ENCODE results near the gene NAT16. TPM values are rescaled to one million over a fixed set of nuclear protein-coding genes. Genes with fewer than 3 reads are reported as not detected.

Gene NAT16
- total and polyA plus RNA-seq, 10 of the 15 experiments (the other 5 are each of a cell fraction or from before 2014, with no cell fraction given), result not detected

DNA sequence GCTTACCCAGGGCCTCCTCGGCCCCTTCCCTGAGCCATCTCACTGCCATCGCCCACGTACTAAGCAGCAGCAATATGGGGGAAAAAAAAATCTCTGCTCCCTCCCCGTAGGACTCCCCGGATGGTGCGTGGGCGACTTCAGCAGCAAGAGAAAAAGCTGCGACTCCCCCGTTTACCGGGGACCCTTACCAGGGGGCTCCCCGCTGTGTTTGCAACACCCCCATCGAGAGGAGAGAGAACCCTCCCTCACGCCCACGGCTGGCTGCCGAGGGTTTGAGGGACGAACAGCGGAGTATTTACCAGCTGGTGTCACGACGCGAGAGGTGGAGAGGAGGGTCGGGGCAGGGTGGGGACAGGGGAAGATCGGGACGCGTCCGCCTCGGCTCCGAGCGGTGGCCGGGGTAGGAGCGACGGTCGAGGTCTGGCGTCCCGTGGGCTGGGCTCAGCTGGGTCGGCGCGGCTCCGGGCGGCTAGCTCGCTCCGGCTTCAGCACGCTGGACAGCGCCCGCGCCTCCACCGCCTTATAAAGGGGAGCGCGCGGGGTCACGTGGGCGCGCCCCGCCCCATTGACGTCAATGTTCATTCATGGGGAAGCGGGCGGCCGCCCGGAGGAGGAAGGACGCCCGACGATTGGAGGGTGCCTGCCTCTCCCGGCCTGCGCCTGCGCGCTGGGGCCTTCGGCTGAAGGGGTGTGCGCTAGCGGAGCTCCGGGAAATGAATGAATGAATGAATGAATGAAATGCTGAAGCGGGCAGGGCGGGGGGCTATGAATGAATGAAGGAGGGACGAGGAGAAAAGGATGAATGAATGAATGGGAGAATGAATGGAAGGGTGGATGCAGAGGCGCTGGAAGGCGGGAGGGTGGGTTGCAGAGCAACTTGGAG is 14.8 kb downstream of the NAT16 start, which contains the start of gene VGF (continued):
- TF ChIP-seq, protein P1, sequence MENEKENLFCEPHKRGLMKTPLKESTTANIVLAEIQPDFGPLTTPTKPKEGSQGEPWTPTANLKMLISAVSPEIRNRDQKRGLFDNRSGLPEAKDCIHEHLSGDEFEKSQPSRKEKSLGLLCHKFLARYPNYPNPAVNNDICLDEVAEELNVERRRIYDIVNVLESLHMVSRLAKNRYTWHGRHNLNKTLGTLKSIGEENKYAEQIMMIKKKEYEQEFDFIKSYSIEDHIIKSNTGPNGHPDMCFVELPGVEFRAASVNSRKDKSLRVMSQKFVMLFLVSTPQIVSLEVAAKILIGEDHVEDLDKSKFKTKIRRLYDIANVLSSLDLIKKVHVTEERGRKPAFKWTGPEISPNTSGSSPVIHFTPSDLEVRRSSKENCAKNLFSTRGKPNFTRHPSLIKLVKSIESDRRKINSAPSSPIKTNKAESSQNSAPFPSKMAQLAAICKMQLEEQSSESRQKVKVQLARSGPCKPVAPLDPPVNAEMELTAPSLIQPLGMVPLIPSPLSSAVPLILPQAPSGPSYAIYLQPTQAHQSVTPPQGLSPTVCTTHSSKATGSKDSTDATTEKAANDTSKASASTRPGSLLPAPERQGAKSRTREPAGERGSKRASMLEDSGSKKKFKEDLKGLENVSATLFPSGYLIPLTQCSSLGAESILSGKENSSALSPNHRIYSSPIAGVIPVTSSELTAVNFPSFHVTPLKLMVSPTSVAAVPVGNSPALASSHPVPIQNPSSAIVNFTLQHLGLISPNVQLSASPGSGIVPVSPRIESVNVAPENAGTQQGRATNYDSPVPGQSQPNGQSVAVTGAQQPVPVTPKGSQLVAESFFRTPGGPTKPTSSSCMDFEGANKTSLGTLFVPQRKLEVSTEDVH (IDR thresholded peaks at IDR 0.05; ENCODE audit: low read depth, partially characterized antibody), result no peak
- TF ChIP-seq, protein P2, sequence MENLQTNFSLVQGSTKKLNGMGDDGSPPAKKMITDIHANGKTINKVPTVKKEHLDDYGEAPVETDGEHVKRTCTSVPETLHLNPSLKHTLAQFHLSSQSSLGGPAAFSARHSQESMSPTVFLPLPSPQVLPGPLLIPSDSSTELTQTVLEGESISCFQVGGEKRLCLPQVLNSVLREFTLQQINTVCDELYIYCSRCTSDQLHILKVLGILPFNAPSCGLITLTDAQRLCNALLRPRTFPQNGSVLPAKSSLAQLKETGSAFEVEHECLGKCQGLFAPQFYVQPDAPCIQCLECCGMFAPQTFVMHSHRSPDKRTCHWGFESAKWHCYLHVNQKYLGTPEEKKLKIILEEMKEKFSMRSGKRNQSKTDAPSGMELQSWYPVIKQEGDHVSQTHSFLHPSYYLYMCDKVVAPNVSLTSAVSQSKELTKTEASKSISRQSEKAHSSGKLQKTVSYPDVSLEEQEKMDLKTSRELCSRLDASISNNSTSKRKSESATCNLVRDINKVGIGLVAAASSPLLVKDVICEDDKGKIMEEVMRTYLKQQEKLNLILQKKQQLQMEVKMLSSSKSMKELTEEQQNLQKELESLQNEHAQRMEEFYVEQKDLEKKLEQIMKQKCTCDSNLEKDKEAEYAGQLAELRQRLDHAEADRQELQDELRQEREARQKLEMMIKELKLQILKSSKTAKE (IDR thresholded peaks at IDR 0.05; ENCODE audit: low read depth, poor library complexity, severe bottlenecking), result no peak
- TF ChIP-seq LARP7 (IDR thresholded peaks at IDR 0.05) (no peak), CREM (IDR thresholded peaks at IDR 0.05; ENCODE audit: low read depth) (peak; percentile 70; the same call in 1 of the 2 replicates), DPF2 (IDR thresholded peaks at IDR 0.05) (peak; percentile 57), CHD1 (IDR thresholded peaks at IDR 0.05; ENCODE audit: low read depth, low read length) (no peak), NR2F1 (conservative IDR thresholded peaks at IDR 0.05) (no peak), POLR2AphosphoS2 (IDR thresholded peaks at IDR 0.05; ENCODE audit: low read depth, low read length) (no peak), MYB (IDR thresholded peaks at IDR 0.05; ENCODE audit: borderline replicate concordance, low read depth, low read length) (no peak), POLR2AphosphoS5 (IDR thresholded peaks at IDR 0.05; ENCODE audit: low read length) (no peak), NBN (IDR thresholded peaks at IDR 0.05) (no peak), RAD51 (IDR thresholded peaks at IDR 0.05) (peak; percentile 90), SUZ12 (IDR thresholded peaks at IDR 0.05; ENCODE audit: unreplicated experiment) (no peak), BRCA1 (IDR thresholded peaks at IDR 0.05; ENCODE audit: low read depth, low read length) (no peak), KAT2A (conservative IDR thresholded peaks at IDR 0.05; ENCODE audit: control insufficient read depth, low read depth, low read length) (no peak)
- TF ChIP-seq, protein P3, sequence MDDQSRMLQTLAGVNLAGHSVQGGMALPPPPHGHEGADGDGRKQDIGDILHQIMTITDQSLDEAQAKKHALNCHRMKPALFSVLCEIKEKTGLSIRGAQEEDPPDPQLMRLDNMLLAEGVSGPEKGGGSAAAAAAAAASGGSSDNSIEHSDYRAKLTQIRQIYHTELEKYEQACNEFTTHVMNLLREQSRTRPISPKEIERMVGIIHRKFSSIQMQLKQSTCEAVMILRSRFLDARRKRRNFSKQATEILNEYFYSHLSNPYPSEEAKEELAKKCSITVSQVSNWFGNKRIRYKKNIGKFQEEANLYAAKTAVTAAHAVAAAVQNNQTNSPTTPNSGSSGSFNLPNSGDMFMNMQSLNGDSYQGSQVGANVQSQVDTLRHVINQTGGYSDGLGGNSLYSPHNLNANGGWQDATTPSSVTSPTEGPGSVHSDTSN (IDR thresholded peaks at IDR 0.05; ENCODE audit: insufficient replicate concordance, low read depth, low read length), result no peak
- TF ChIP-seq, protein P4, sequence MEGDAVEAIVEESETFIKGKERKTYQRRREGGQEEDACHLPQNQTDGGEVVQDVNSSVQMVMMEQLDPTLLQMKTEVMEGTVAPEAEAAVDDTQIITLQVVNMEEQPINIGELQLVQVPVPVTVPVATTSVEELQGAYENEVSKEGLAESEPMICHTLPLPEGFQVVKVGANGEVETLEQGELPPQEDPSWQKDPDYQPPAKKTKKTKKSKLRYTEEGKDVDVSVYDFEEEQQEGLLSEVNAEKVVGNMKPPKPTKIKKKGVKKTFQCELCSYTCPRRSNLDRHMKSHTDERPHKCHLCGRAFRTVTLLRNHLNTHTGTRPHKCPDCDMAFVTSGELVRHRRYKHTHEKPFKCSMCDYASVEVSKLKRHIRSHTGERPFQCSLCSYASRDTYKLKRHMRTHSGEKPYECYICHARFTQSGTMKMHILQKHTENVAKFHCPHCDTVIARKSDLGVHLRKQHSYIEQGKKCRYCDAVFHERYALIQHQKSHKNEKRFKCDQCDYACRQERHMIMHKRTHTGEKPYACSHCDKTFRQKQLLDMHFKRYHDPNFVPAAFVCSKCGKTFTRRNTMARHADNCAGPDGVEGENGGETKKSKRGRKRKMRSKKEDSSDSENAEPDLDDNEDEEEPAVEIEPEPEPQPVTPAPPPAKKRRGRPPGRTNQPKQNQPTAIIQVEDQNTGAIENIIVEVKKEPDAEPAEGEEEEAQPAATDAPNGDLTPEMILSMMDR (IDR thresholded peaks at IDR 0.05 in 2 of 3, conservative IDR thresholded peaks at IDR 0.05 in 1 of 3; ENCODE audit: control insufficient read depth in 2 of 3, extremely low read depth in 1 of 3, insufficient read depth in 1 of 3, low read depth in 3 of 3, low read length in 3 of 3), result no peak
- TF ChIP-seq, protein P5, sequence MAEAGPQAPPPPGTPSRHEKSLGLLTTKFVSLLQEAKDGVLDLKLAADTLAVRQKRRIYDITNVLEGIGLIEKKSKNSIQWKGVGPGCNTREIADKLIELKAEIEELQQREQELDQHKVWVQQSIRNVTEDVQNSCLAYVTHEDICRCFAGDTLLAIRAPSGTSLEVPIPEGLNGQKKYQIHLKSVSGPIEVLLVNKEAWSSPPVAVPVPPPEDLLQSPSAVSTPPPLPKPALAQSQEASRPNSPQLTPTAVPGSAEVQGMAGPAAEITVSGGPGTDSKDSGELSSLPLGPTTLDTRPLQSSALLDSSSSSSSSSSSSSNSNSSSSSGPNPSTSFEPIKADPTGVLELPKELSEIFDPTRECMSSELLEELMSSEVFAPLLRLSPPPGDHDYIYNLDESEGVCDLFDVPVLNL (IDR thresholded peaks at IDR 0.05; ENCODE audit: low read depth, low read length), result no peak

Measured in GM12878 (cell line).